Neural cell (in vitro differentiated cells): ENCODE results near the gene MYOF. TPM values are rescaled to one million over a fixed set of nuclear protein-coding genes. Genes with fewer than 3 reads are reported as not detected.

Experiments used
- H2AFZ ChIP-seq: fragments of 200-600, 300-800 bp; sonication (generic), shearing (Covaris generic); 2 replicates; pipeline ENCODE4 v1.6.0; 2014; ENCODE audit warnings: low read depth, mild to moderate bottlenecking, antibody characterized with exemption, low read length, moderate library complexity
- H3F3A ChIP-seq: fragments of 200-600 bp; shearing (Covaris generic); 2 replicates; pipeline ENCODE4 v1.6.1; 2016; ENCODE audit warnings: mild to moderate bottlenecking, moderate library complexity, mixed read lengths, antibody characterized with exemption, low read length; ENCODE audit not compliant: insufficient read depth, poor library complexity, severe bottlenecking
- H3K27ac ChIP-seq: fragments of 200-600, 300-800 bp; sonication (generic), shearing (Covaris generic); 2 replicates; pipeline ENCODE4 v1.5.1; 2014; ENCODE audit warnings: mild to moderate bottlenecking, low read length, moderate library complexity
- H3K27me3 ChIP-seq: fragments of 300-800, 200-600 bp; sonication (generic), shearing (Covaris generic); 2 replicates; pipeline ENCODE4 v1.6.0; 2014; ENCODE audit warnings: mild to moderate bottlenecking, low read depth, low read length, moderate library complexity; ENCODE audit not compliant: insufficient read depth
- H3K36me3 ChIP-seq: fragments of 300-800, 200-600 bp; sonication (generic), shearing (Covaris generic); 2 replicates; pipeline ENCODE4 v1.5.1; 2014; ENCODE audit warnings: mild to moderate bottlenecking, antibody characterized with exemption, low read length, moderate library complexity; ENCODE audit not compliant: insufficient read depth
- H3K4me2 ChIP-seq: fragments of 300-800, 200-600 bp; sonication (generic), shearing (Covaris generic); 2 replicates; pipeline ENCODE4 v1.6.0; 2014; ENCODE audit warnings: mild to moderate bottlenecking, low read length
- H3K4me3 ChIP-seq: fragments of 300-800, 200-600 bp; sonication (generic), shearing (Covaris generic); 2 replicates; pipeline ENCODE4 v1.5.1; 2014; ENCODE audit warnings: mild to moderate bottlenecking, low read length, moderate library complexity
- H3K79me2 ChIP-seq: fragments of 200-600 bp; shearing (Covaris generic); replicated peaks from 2 replicates; pipeline ENCODE4 v1.6.0; 2014; ENCODE audit warnings: mild to moderate bottlenecking, low read length, moderate library complexity; ENCODE audit not compliant: insufficient read depth
- H3K9ac ChIP-seq: fragments of 300-800, 200-600 bp; sonication (generic), shearing (Covaris generic); 2 replicates; pipeline ENCODE4 v1.6.1; 2016; ENCODE audit warnings: mild to moderate bottlenecking, low read length, mixed read lengths
- H3K9me2 ChIP-seq: fragments of 200-600 bp; shearing (Covaris generic); 2 replicates; pipeline ENCODE4 v1.6.1; 2016; ENCODE audit warnings: mild to moderate bottlenecking, low read length, mixed read lengths; ENCODE audit not compliant: insufficient read depth
- H3K9me3 ChIP-seq: fragments of 200-600, 300-800 bp; sonication (generic), shearing (Covaris generic); 2 replicates; pipeline ENCODE4 v1.6.1; 2016; ENCODE audit warnings: mild to moderate bottlenecking, mixed run types, low read length, moderate library complexity, mixed read lengths
- H4K20me1 ChIP-seq: fragments of 200-600 bp; shearing (Covaris generic); 2 replicates; pipeline ENCODE4 v1.6.1; 2016; ENCODE audit warnings: mild to moderate bottlenecking, mixed run types; ENCODE audit not compliant: insufficient read depth
- CTCF ChIP-seq: fragments of 450-650 bp; IDR thresholded peaks from 2 replicates; pipeline ENCODE4 v1.5.1; 2014; ENCODE audit warnings: antibody characterized with exemption, mild to moderate bottlenecking, moderate library complexity; ENCODE audit not compliant: poor library complexity, severe bottlenecking
- EP300 ChIP-seq: fragments of 450-650 bp; conservative IDR thresholded peaks from 2 replicates; pipeline ENCODE4 v1.6.1; 2014; ENCODE audit warnings: antibody characterized with exemption, mild to moderate bottlenecking, moderate library complexity; ENCODE audit not compliant: poor library complexity, severe bottlenecking
- EZH2 ChIP-seq: fragments of 200-600, 300-800 bp; shearing (Covaris generic), sonication (generic); IDR thresholded peaks from 2 replicates; pipeline ENCODE4 v1.6.1; 2014; ENCODE audit warnings: antibody characterized with exemption, low read length, borderline replicate concordance, mild to moderate bottlenecking; ENCODE audit not compliant: insufficient read depth, poor library complexity, severe bottlenecking
- MXI1 ChIP-seq: fragments of 450-650 bp; conservative IDR thresholded peaks from 2 replicates; pipeline ENCODE4 v1.6.1; 2014; ENCODE audit warnings: antibody characterized with exemption, mild to moderate bottlenecking; ENCODE audit not compliant: poor library complexity, severe bottlenecking
- POLR2AphosphoS5 ChIP-seq: IDR thresholded peaks from 2 replicates; pipeline ENCODE4 v1.6.1; 2012
- RAD21 ChIP-seq: fragments of 450-650 bp; conservative IDR thresholded peaks from 2 replicates; pipeline ENCODE4 v1.6.1; 2014; ENCODE audit warnings: antibody characterized with exemption, mild to moderate bottlenecking, moderate library complexity
- SMC3 ChIP-seq: fragments of 450-650 bp; conservative IDR thresholded peaks from 2 replicates; pipeline ENCODE4 v1.6.1; 2014; ENCODE audit warnings: antibody characterized with exemption, mild to moderate bottlenecking, moderate library complexity; ENCODE audit not compliant: poor library complexity
- TAF1 ChIP-seq: IDR thresholded peaks from 2 replicates; pipeline ENCODE4 v1.6.1; 2012; ENCODE audit warnings: low read depth
- polyA plus RNA-seq: library from polyadenylated mRNA; depleted of rRNA; stranded (reverse); fragments of >200 nt; gene quantifications from 2 replicates; pipeline ENCODE4 v1.2.3, GENCODE V29; 2014
- TF ChIP-seq, protein P1 (sequence below): IDR thresholded peaks from 2 replicates; pipeline ENCODE4 v1.6.1; 2012; ENCODE audit warnings: borderline replicate concordance

Gene MYOF
- polyA plus RNA-seq, 1 donor from 2014 or later = 0.47 TPM

DNA sequence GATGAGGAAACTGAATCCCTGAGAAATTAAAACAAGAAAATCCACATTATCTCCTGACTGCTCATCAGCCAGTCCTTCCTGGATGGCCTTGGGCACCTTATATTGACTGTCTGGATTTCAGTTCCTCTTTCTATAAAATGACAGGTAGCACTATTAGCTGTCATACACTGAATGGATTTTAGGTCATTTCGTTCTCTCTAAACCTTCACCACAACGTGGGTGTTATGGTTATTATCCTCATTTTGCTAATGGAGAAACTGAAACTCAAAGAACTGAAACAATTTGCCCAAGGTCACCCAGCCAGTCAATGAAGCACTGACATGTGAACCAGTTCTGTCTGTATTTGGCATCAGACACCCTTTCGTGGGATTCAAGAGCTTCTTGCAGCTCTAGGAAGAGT, 214.6 kb downstream of the MYOF start:
- H4K20me1 ChIP-seq = no peaks in the 10 kb centered on the region
- TF ChIP-seq, protein P1, sequence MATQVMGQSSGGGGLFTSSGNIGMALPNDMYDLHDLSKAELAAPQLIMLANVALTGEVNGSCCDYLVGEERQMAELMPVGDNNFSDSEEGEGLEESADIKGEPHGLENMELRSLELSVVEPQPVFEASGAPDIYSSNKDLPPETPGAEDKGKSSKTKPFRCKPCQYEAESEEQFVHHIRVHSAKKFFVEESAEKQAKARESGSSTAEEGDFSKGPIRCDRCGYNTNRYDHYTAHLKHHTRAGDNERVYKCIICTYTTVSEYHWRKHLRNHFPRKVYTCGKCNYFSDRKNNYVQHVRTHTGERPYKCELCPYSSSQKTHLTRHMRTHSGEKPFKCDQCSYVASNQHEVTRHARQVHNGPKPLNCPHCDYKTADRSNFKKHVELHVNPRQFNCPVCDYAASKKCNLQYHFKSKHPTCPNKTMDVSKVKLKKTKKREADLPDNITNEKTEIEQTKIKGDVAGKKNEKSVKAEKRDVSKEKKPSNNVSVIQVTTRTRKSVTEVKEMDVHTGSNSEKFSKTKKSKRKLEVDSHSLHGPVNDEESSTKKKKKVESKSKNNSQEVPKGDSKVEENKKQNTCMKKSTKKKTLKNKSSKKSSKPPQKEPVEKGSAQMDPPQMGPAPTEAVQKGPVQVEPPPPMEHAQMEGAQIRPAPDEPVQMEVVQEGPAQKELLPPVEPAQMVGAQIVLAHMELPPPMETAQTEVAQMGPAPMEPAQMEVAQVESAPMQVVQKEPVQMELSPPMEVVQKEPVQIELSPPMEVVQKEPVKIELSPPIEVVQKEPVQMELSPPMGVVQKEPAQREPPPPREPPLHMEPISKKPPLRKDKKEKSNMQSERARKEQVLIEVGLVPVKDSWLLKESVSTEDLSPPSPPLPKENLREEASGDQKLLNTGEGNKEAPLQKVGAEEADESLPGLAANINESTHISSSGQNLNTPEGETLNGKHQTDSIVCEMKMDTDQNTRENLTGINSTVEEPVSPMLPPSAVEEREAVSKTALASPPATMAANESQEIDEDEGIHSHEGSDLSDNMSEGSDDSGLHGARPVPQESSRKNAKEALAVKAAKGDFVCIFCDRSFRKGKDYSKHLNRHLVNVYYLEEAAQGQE = no peak
- no peak for TF ChIP-seq MXI1
- TF ChIP-seq EP300 = no peak
- no peak for TF ChIP-seq TAF1
- TF ChIP-seq POLR2AphosphoS5 = no peak
- TF ChIP-seq EZH2 = no peak
- H3K27me3 ChIP-seq = no peaks in the 10 kb centered on the region
- H3K36me3 ChIP-seq = no peaks in the 10 kb centered on the region
- no peaks in the 10 kb centered on the region for H3K9me3 ChIP-seq
- no peak overlapping the region for H2AFZ ChIP-seq
- H3K9me2 ChIP-seq = no peaks in the 10 kb centered on the region
- no peak overlapping the region for H3K27ac ChIP-seq
- H3K4me3 ChIP-seq = no peak overlapping the region
- H3K4me2 ChIP-seq = no peak overlapping the region
- no peaks in the 10 kb centered on the region for H3K79me2 ChIP-seq
- no peak overlapping the region for H3K9ac ChIP-seq
- H3F3A ChIP-seq = no peaks in the 10 kb centered on the region

- Histone ChIP-seq H3K27ac (no peak overlapping the region), H3K27me3 (no peaks in the 10 kb centered on the region), H3K36me3 (no peaks in the 10 kb centered on the region), H3K9me3 (no peaks in the 10 kb centered on the region), H2AFZ (no peak overlapping the region), H4K20me1 (no peaks in the 10 kb centered on the region), H3K9ac (no peak overlapping the region), H3K9me2 (no peaks in the 10 kb centered on the region), H3K4me3 (no peak overlapping the region), H3K79me2 (no peaks in the 10 kb centered on the region), H3K4me2 (no peak overlapping the region), H3F3A (no peaks in the 10 kb centered on the region)
- TF ChIP-seq EP300 (no peak), POLR2AphosphoS5 (no peak), MXI1 (no peak), TAF1 (no peak), EZH2 (no peak)
Measured at GRCh38 chr10:93266858-93267257, 215.3 kb downstream of the MYOF start.

DNA sequence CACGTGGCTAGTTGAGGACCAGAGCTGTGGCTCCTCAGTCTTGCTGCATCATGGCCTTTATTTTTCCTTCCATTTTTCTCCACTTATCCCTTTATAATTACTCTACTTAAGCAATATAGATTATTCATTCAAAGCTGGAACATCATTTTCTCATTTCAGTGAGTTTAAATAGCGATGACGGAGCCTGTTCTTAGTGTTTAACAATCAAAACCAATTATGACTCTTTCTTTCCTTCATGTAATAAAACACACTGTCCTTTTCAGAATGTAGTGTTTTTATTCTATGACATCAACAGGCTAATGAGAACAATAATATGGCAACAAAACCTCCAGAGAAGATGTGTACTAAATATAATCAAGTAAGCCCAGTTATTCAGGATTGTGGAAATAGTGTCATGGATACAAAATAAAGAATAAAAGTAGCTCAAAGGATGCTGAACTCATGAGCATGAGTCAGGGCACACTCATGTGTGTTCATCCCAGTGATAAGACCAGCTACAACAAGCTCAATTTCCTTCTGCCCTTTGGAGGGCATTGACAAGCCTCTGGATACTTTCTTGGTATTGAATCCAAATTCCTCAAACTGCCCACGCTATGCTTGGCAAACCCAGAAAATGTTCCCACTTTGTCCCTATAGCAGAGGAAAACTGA, 220.0 kb downstream of the MYOF start:
- H3K9me2 ChIP-seq = no peaks in the 10 kb centered on the region
- no peaks in the 10 kb centered on the region for H3F3A ChIP-seq
- H2AFZ ChIP-seq = no peak overlapping the region
- no peak overlapping the region for H3K27ac ChIP-seq
- no peak overlapping the region for H3K4me2 ChIP-seq
- no peaks in the 10 kb centered on the region for H3K36me3 ChIP-seq
- H3K9ac ChIP-seq = no peak overlapping the region
- no peaks in the 10 kb centered on the region for H3K79me2 ChIP-seq
- TF ChIP-seq TAF1 = no peak
- no peak for TF ChIP-seq EZH2
- TF ChIP-seq SMC3 = no peak
- no peak for TF ChIP-seq POLR2AphosphoS5
- TF ChIP-seq EP300 = no peak
- TF ChIP-seq, protein P1 = no peak
- no peak for TF ChIP-seq MXI1
- TF ChIP-seq RAD21 = no peak
- no peak for TF ChIP-seq CTCF
- H3K4me3 ChIP-seq = no peak overlapping the region
- no peaks in the 10 kb centered on the region for H3K27me3 ChIP-seq
- H3K9me3 ChIP-seq = no peaks in the 10 kb centered on the region
- no peaks in the 10 kb centered on the region for H4K20me1 ChIP-seq
